HCT116 (cell line): ENCODE results near the gene ZFHX3. TPM values are rescaled to one million over a fixed set of nuclear protein-coding genes. Genes with fewer than 3 reads are reported as not detected.

Experiments
- ATAC-seq: fragments of 200-7000 bp; cut with Tn5 transposase; 2 replicates; pipeline ENCODE4 v1.9.1; 2020; ENCODE audit warnings: mild to moderate bottlenecking, moderate library complexity
- BruUV-seq: library from RNA; stranded (reverse); fragments of 400-500 nt; replicated peaks from 2 replicates; lab custom pipeline; 2021; lab: Mats Ljungman, UMichigan
- CTCF ChIA-PET: fragments of 300-600 bp; sonication (Branson Sonifier 250); formaldehyde crosslinking; loops from one replicate; lab custom pipeline; 2021; ENCODE audit warnings: antibody characterized with exemption; lab: Charles Lee
- POLR2A ChIA-PET: fragments of 300-600, 350-600 bp; sonication (Branson Sonifier 250); formaldehyde crosslinking; loops from one replicate; lab custom pipeline; 2021; ENCODE audit warnings: antibody characterized with exemption; lab: Charles Lee
- RAD21 ChIA-PET, 2 experiments: fragments of 300-600 bp; sonication (Branson Sonifier 250); formaldehyde crosslinking; loops; one replicate each; lab custom pipeline; 2023; ENCODE audit warnings: low total read pairs in 2 of 2; ENCODE audit not compliant: uncharacterized antibody in 2 of 2, unreplicated experiment in 2 of 2, low non-redundant PET in 1 of 2; lab: Charles Lee
- DNase-seq: peaks from one replicate; pipeline ENCODE4 v3.0.0-alpha.2; 2010; ENCODE audit warnings: low read depth, low spot score
- H2AFZ ChIP-seq: fragments of 200-600 bp; shearing (Covaris generic), sonication (generic); 2 replicates; pipeline ENCODE4 v1.6.1; 2017; ENCODE audit warnings: low read depth, mixed run types, mixed read lengths, antibody characterized with exemption, low read length; ENCODE audit not compliant: poor library complexity, severe bottlenecking
- H3K27ac ChIP-seq: 2 replicates; pipeline ENCODE4 v1.5.1; 2012; ENCODE audit warnings: low read depth, low read length
- H3K27me3 ChIP-seq: fragments of 200-600 bp; sonication (generic); 2 replicates; pipeline ENCODE4 v1.6.1; 2016; ENCODE audit warnings: mixed run types, low read length, mixed read lengths; ENCODE audit not compliant: insufficient read depth
- H3K36me3 ChIP-seq, 2 experiments: fragments of 200-500 bp in 1 of 2; fragments of 200-600 bp in 1 of 2; sonication (Bioruptor generic) in 1 of 2; sonication (generic) in 1 of 2; 2 replicates each; pipeline versions ENCODE4 v1.5.1 to v1.6.1; 2014 to 2016; ENCODE audit warnings: low read length in 2 of 2, inconsistent platforms in 1 of 2, mixed read lengths in 1 of 2, mixed run types in 1 of 2; ENCODE audit not compliant: insufficient read depth in 2 of 2, control insufficient read depth in 1 of 2
- H3K4me1 ChIP-seq, 2 experiments: fragments of 200-600 bp in 1 of 2; sonication (generic) in 1 of 2; 2 replicates each; pipeline versions ENCODE4 v1.5.1 to v1.6.1; 2012 to 2017; ENCODE audit warnings: low read length in 2 of 2, inconsistent platforms in 1 of 2, mild to moderate bottlenecking in 1 of 2, mixed read lengths in 1 of 2, mixed run types in 1 of 2, moderate library complexity in 1 of 2; ENCODE audit not compliant: insufficient read depth in 2 of 2, control insufficient read depth in 1 of 2
- H3K4me2 ChIP-seq: fragments of 200-600 bp; sonication (generic); 2 replicates; pipeline ENCODE4 v1.6.1; 2017; ENCODE audit warnings: mixed run types, low read length, mixed read lengths
- H3K4me3 ChIP-seq, 2 experiments: fragments of 200-600 bp in 1 of 2; sonication (generic) in 1 of 2; replicated peaks in 1 of 2; 2 replicates each; pipeline ENCODE4 v1.5.1; 2011 to 2016; ENCODE audit warnings: low read length in 2 of 2, control low read depth in 1 of 2, low read depth in 1 of 2, mild to moderate bottlenecking in 1 of 2, mixed read lengths in 1 of 2, mixed run types in 1 of 2
- H3K79me2 ChIP-seq: fragments of 200-600 bp; sonication (generic); 2 replicates; pipeline ENCODE4 v1.6.1; 2017; ENCODE audit warnings: mild to moderate bottlenecking, mixed run types, low read length, moderate library complexity, mixed read lengths; ENCODE audit not compliant: insufficient read depth
- H3K9ac ChIP-seq: fragments of 200-600 bp; sonication (generic); 2 replicates; pipeline ENCODE4 v1.6.1; 2016; ENCODE audit warnings: low read length, mixed read lengths
- H3K9me2 ChIP-seq: fragments of 200-600 bp; sonication (generic), shearing (Covaris generic); 2 replicates; pipeline ENCODE4 v1.6.1; 2017; ENCODE audit warnings: mixed run types, mild to moderate bottlenecking, moderate library complexity; ENCODE audit not compliant: insufficient read depth
- H3K9me3 ChIP-seq, 2 experiments: fragments of 200-500 bp in 1 of 2; fragments of 200-600 bp in 1 of 2; sonication (Bioruptor generic) in 1 of 2; sonication (generic) in 1 of 2; 2 replicates each; pipeline ENCODE4 v1.6.1; 2014 to 2017; ENCODE audit warnings: low read length in 2 of 2, mixed read lengths in 2 of 2, inconsistent platforms in 1 of 2, low read depth in 1 of 2, mild to moderate bottlenecking in 1 of 2, mixed run types in 1 of 2, moderate library complexity in 1 of 2; ENCODE audit not compliant: control insufficient read depth in 1 of 2, insufficient read depth in 1 of 2
- H4K20me1 ChIP-seq: fragments of 200-600 bp; sonication (generic), shearing (Covaris generic); 2 replicates; pipeline ENCODE4 v1.6.1; 2017; ENCODE audit warnings: mixed run types, mild to moderate bottlenecking, moderate library complexity; ENCODE audit not compliant: insufficient read depth
- CBX3 ChIP-seq: IDR thresholded peaks from 2 replicates; pipeline ENCODE4 v1.6.1; 2012; ENCODE audit warnings: low read depth
- CTCF ChIP-seq, 3 experiments: fragments of 200-600 bp in 1 of 3; sonication (generic) in 1 of 3; IDR thresholded peaks in 2 of 3; conservative IDR thresholded peaks in 1 of 3; 2 replicates each; pipeline ENCODE4 v1.5.1; 2012 to 2017; ENCODE audit warnings: low read depth in 2 of 3, low read length in 2 of 3, antibody characterized with exemption in 1 of 3, borderline replicate concordance in 1 of 3, control low read depth in 1 of 3, mild to moderate bottlenecking in 1 of 3, mixed read lengths in 1 of 3, mixed run types in 1 of 3, moderate library complexity in 1 of 3; ENCODE audit not compliant: insufficient read depth in 1 of 3
- EZH2 ChIP-seq: fragments of 200-600 bp; sonication (generic); IDR thresholded peaks from 2 replicates; pipeline ENCODE4 v1.6.1; 2017; ENCODE audit warnings: antibody characterized with exemption, mixed run types
- EZH2phosphoT487 ChIP-seq: fragments of 200-600 bp; IDR thresholded peaks from 2 replicates; pipeline ENCODE4 v1.6.1; 2018; ENCODE audit warnings: antibody characterized with exemption, borderline replicate concordance
- FOSL1 ChIP-seq: IDR thresholded peaks from 2 replicates; pipeline ENCODE4 v1.6.1; 2012; ENCODE audit warnings: low read depth
- MAX ChIP-seq: IDR thresholded peaks from 2 replicates; pipeline ENCODE4 v1.6.1; 2012
- POLR2A ChIP-seq: IDR thresholded peaks from 2 replicates; pipeline ENCODE4 v1.7.0; 2011; ENCODE audit warnings: borderline replicate concordance; ENCODE audit not compliant: insufficient read depth, insufficient read length; ENCODE audit errors: extremely low read depth
- SRF ChIP-seq: IDR thresholded peaks from 2 replicates; pipeline ENCODE4 v1.6.1; 2012; ENCODE audit warnings: low read depth
- ZBTB33 ChIP-seq: IDR thresholded peaks from 2 replicates; pipeline ENCODE4 v1.6.1; 2011; ENCODE audit warnings: mild to moderate bottlenecking, low read length, moderate library complexity; ENCODE audit not compliant: insufficient replicate concordance; ENCODE audit errors: extremely low read depth
- ZNF274 ChIP-seq: fragments of 200-500 bp; sonication (Bioruptor generic); IDR thresholded peaks from 2 replicates; pipeline ENCODE4 v1.6.1; 2014; ENCODE audit warnings: mild to moderate bottlenecking, low read depth, low read length, inconsistent platforms
- intact Hi-C: fragments of 100-400 bp; cut with micrococcal nuclease; formaldehyde crosslinking; loops from 2 replicates; pipeline ENCODE4 v1.10.0; 2022
- total RNA-seq: library from RNA; stranded (reverse); gene quantifications from one replicate; pipeline ENCODE4 v1.2.1, GENCODE V29; 2021; ENCODE audit not compliant: unreplicated experiment

The ZFHX3 gene
- total RNA-seq, 1 experiment from 2014 or later, result 6.3 TPM

GRCh38 chr16:72963533-72964315, 84.2 kb downstream of the ZFHX3 start:
- Histone ChIP-seq H3K79me2 (no peaks in the 10 kb centered on the region), H3K9me3 (no peaks in the 10 kb centered on the region), H3K27ac (no peak overlapping the region), H4K20me1 (peaks cover 5% of the 10 kb centered on the region; the same call in 1 of the 2 replicates), H3K27me3 (no peaks in the 10 kb centered on the region), H3K9me2 (no peaks in the 10 kb centered on the region), H3K4me2 (no peak overlapping the region), H2AFZ (no peak overlapping the region), H3K4me1 (no peaks in the 10 kb centered on the region), H3K9ac (no peak overlapping the region), H3K36me3 (no peaks in the 10 kb centered on the region), H3K4me3 (no peak overlapping the region)
- TF ChIP-seq CBX3, result no peak
- TF ChIP-seq FOSL1, result no peak
- no peak for TF ChIP-seq MAX
- TF ChIP-seq CTCF (IDR thresholded peaks at IDR 0.05 in 2 of 3, conservative IDR thresholded peaks at IDR 0.05 in 1 of 3; ENCODE audit: borderline replicate concordance in 1 of 3, insufficient read depth in 1 of 3, low read depth in 2 of 3, low read length in 2 of 3), result no peak
- no peak for TF ChIP-seq EZH2
- TF ChIP-seq EZH2phosphoT487, result no peak
- no peak for TF ChIP-seq POLR2A
- ChIA-PET CTCF (no interaction called here), RAD21 (no interaction called here), POLR2A (no interaction called here)
- ATAC-seq, result no peak
- no peak for DNase-seq
- intact Hi-C loops, result loop anchor here (5.0 kb wide), 1 partner anchor 461 kb away; no protein-coding TSS in a partner anchor
- no TSS peak for BruUV-seq

GRCh38 chr16:72962347-72962746, 85.6 kb downstream of the ZFHX3 start:
- H3K9me2 ChIP-seq, result no peaks in the 10 kb centered on the region
- ATAC-seq (no peak), DNase-seq (no peak)
- H4K20me1 ChIP-seq, result peaks cover 5% of the 10 kb centered on the region; the same call in 1 of the 2 replicates
- no peaks in the 10 kb centered on the region for H3K4me1 ChIP-seq
- H3K4me2 ChIP-seq, result no peak overlapping the region
- H3K4me3 ChIP-seq, result no peak overlapping the region
- BruUV-seq, result no TSS peak
- ChIA-PET CTCF (no interaction called here), RAD21 (no interaction called here), POLR2A (no interaction called here)
- H3K9me3 ChIP-seq, result no peaks in the 10 kb centered on the region
- H3K36me3 ChIP-seq, result no peaks in the 10 kb centered on the region
- H2AFZ ChIP-seq, result no peak overlapping the region
- H3K9ac ChIP-seq, result no peak overlapping the region
- TF ChIP-seq ZBTB33, result no peak
- no peak for TF ChIP-seq ZNF274
- no peak for TF ChIP-seq SRF
- no peak for TF ChIP-seq CTCF (IDR thresholded peaks at IDR 0.05 in 2 of 3, conservative IDR thresholded peaks at IDR 0.05 in 1 of 3; ENCODE audit: borderline replicate concordance in 1 of 3, insufficient read depth in 1 of 3, low read depth in 2 of 3, low read length in 2 of 3)
- TF ChIP-seq, all 23 proteins: peak for 0
- Histone ChIP-seq H3K27me3 (no peaks in the 10 kb centered on the region), H3K27ac (no peak overlapping the region), H3K79me2 (no peaks in the 10 kb centered on the region)
- intact Hi-C loops, result loop anchor here (5.0 kb wide), 1 partner anchor 460 kb away; no protein-coding TSS in a partner anchor
